HEK293 (cell line): ENCODE measurements around the gene TAS2R16.
"Not testable (repeated sequence)": the region's sequence is repeated elsewhere in the genome, so short reads cannot be mapped to it uniquely, and the experiment has no call there.

Source experiments
- CTCF ChIA-PET: fragments of 350-600 bp; formaldehyde crosslinking; extraction: SDS; loops from one replicate; lab custom pipeline; 2021; ENCODE audit warnings: antibody characterized with exemption; lab: Yijun Ruan, JAX
- POLR2A ChIA-PET: fragments of 300-600 bp; formaldehyde crosslinking; extraction: SDS; loops from one replicate; lab custom pipeline; 2020; ENCODE audit warnings: antibody characterized with exemption, inconsistent platforms; lab: Yijun Ruan, JAX
- H3K27ac ChIP-seq: fragments of 200-500 bp; sonication (Bioruptor generic); 2 replicates; pipeline ENCODE4 v1.5.1; 2014; ENCODE audit warnings: low read depth, low read length, control low read depth, inconsistent platforms; ENCODE audit errors: extremely low read depth
- H3K36me3 ChIP-seq, 2 experiments: fragments of 200-500 bp in 1 of 2; sonication (Bioruptor generic) in 1 of 2; 1 replicate in 1 of 2; 2 replicates in 1 of 2; pipeline ENCODE4 v1.5.1; 2014 to 2017; ENCODE audit warnings: inconsistent platforms in 2 of 2, low read length in 2 of 2; ENCODE audit not compliant: control insufficient read depth in 2 of 2, insufficient read depth in 1 of 2
- H3K4me1 ChIP-seq: fragments of 200-500 bp; sonication (Bioruptor generic); 2 replicates; pipeline ENCODE4 v1.5.1; 2014; ENCODE audit warnings: mild to moderate bottlenecking, low read length, inconsistent platforms; ENCODE audit not compliant: control insufficient read depth, insufficient read depth
- H3K4me3 ChIP-seq: 2 replicates; pipeline ENCODE4 v1.5.1; 2011; ENCODE audit warnings: low read depth, mild to moderate bottlenecking, control low read depth, low read length, moderate library complexity
- H3K9me3 ChIP-seq: fragments of 200-500 bp; sonication (Bioruptor generic); 2 replicates; pipeline ENCODE4 v1.5.1; 2014; ENCODE audit warnings: low read depth, low read length, inconsistent platforms; ENCODE audit not compliant: control insufficient read depth, insufficient read depth
- IKZF3 ChIP-seq: fragments of 450-650 bp; IDR thresholded peaks from 2 replicates; pipeline ENCODE4 v1.5.0; 2018; ENCODE audit warnings: missing biosample characterization, mild to moderate bottlenecking, missing genetic modification characterization, moderate library complexity
- KLF10 ChIP-seq: fragments of 450-650 bp; IDR thresholded peaks from 2 replicates; pipeline ENCODE4 v1.5.1; 2018; ENCODE audit warnings: missing biosample characterization, mild to moderate bottlenecking, missing genetic modification characterization
- ZBTB1 ChIP-seq: fragments of 450-650 bp; formaldehyde crosslinking; IDR thresholded peaks from 2 replicates; pipeline ENCODE4 v1.5.1; 2016; ENCODE audit warnings: missing biosample characterization, missing genetic modification characterization
- ZEB2 ChIP-seq: fragments of 450-650 bp; formaldehyde crosslinking; IDR thresholded peaks from 2 replicates; pipeline ENCODE4 v1.5.1; 2016; ENCODE audit warnings: missing biosample characterization, missing genetic modification characterization
- ZNF146 ChIP-seq: fragments of 450-650 bp; formaldehyde crosslinking; IDR thresholded peaks from 2 replicates; pipeline ENCODE4 v1.5.1; 2016; ENCODE audit warnings: missing biosample characterization, missing genetic modification characterization
- ZNF510 ChIP-seq: fragments of 450-650 bp; formaldehyde crosslinking; IDR thresholded peaks from 2 replicates; pipeline ENCODE4 v1.5.1; 2018; ENCODE audit warnings: mild to moderate bottlenecking, missing genetic modification characterization, missing biosample characterization; ENCODE audit not compliant: insufficient replicate concordance
- ZSCAN4 ChIP-seq: fragments of 450-650 bp; formaldehyde crosslinking; IDR thresholded peaks from 2 replicates; pipeline ENCODE4 v1.5.1; 2017; ENCODE audit warnings: missing biosample characterization, missing genetic modification characterization
- TF ChIP-seq, protein P1 (sequence below): fragments of 450-650 bp; formaldehyde crosslinking; IDR thresholded peaks from 2 replicates; pipeline ENCODE4 v1.5.1; 2016; ENCODE audit warnings: missing biosample characterization, missing genetic modification characterization

The TAS2R16 gene

GRCh38 chr7:122953678-122954077, 41.8 kb downstream of the TAS2R16 start:
- CTCF ChIA-PET, POLR2A ChIA-PET, H3K36me3 ChIP-seq, H3K4me3 ChIP-seq, H3K9me3 ChIP-seq, H3K27ac ChIP-seq, H3K4me1 ChIP-seq: not testable (repeated sequence)
- peak; percentile 76 for TF ChIP-seq ZNF146 (tag by site-specific recombination)

GRCh38 chr7:122951006-122951405, 44.5 kb downstream of the TAS2R16 start:
- CTCF ChIA-PET = interaction anchor here (0.7 kb wide), 1 partner anchor 65 kb away, joined by 3 read pairs; no protein-coding TSS in a partner anchor

DNA sequence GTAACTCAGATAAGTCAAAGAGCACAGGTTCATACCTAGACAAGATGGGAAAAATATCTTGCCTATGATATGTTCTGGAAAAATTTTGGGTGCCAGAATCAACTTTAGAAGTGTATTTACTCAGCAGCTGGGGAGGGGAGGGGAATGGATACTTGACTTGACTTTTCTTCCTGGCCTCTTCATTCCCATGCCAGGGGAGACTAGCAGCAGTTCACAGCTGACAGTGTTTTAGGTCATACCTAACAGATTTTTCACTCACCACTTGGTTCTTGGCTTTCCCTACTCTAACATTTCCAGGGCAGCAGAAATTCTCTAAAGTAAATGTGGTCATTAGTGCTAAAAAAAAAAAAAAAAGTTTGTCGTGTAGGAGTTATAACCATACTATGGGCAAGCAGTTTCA, 46.3 kb downstream of the TAS2R16 start:
- no peaks in the 10 kb centered on the region for H3K4me1 ChIP-seq
- no peaks in the 10 kb centered on the region for H3K36me3 ChIP-seq
- POLR2A ChIA-PET = no interaction called here
- H3K27ac ChIP-seq = no peak overlapping the region
- H3K9me3 ChIP-seq = no peaks in the 10 kb centered on the region
- CTCF ChIA-PET = interaction anchor here (0.6 to 0.7 kb wide), 2 partner anchors 187 to 260 kb away, joined by 3 to 8 read pairs; no protein-coding TSS in a partner anchor
- no peak overlapping the region for H3K4me3 ChIP-seq
- TF ChIP-seq ZNF510 (tag by site-specific recombination) (no peak), IKZF3 (tag by site-specific recombination) (no peak), ZEB2 (tag by site-specific recombination) (no peak), ZSCAN4 (tag by site-specific recombination) (no peak), KLF10 (tag by site-specific recombination) (no peak)
- TF ChIP-seq, protein P1, sequence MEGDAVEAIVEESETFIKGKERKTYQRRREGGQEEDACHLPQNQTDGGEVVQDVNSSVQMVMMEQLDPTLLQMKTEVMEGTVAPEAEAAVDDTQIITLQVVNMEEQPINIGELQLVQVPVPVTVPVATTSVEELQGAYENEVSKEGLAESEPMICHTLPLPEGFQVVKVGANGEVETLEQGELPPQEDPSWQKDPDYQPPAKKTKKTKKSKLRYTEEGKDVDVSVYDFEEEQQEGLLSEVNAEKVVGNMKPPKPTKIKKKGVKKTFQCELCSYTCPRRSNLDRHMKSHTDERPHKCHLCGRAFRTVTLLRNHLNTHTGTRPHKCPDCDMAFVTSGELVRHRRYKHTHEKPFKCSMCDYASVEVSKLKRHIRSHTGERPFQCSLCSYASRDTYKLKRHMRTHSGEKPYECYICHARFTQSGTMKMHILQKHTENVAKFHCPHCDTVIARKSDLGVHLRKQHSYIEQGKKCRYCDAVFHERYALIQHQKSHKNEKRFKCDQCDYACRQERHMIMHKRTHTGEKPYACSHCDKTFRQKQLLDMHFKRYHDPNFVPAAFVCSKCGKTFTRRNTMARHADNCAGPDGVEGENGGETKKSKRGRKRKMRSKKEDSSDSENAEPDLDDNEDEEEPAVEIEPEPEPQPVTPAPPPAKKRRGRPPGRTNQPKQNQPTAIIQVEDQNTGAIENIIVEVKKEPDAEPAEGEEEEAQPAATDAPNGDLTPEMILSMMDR (tag by site-specific recombination) = no peak
- TF ChIP-seq, all 188 proteins: peak for 0

More at GRCh38 chr7:122951006-122951405, 44.5 kb downstream of the TAS2R16 start:
- no peaks in the 10 kb centered on the region for H3K4me1 ChIP-seq
- no peak for TF ChIP-seq ZBTB1
- TF ChIP-seq, all 188 proteins: peak for 0
- Histone ChIP-seq H3K36me3 (no peaks in the 10 kb centered on the region), H3K4me3 (no peak overlapping the region), H3K27ac (no peak overlapping the region), H3K9me3 (no peaks in the 10 kb centered on the region)
- POLR2A ChIA-PET = no interaction called here
